T-helper 17 cell (primary cell): ENCODE measurements around the gene IRF4. TPM values are rescaled to one million over a fixed set of nuclear protein-coding genes. Genes with fewer than 3 reads are reported as not detected.
A peak's percentile ranks its signal among the peaks of the same experiment; 100 is the strongest.
"Not testable (repeated sequence)": the region's sequence is repeated elsewhere in the genome, so short reads cannot be mapped to it uniquely, and the experiment has no call there.

Source experiments
- ATAC-seq: fragments of 150-1000 bp; cut with Tn5 transposase; 2 replicates; pipeline ENCODE4 v1.10.0; 2021; ENCODE audit warnings: mild to moderate bottlenecking, moderate library complexity
- DNase-seq, 3 donors: peaks; one replicate each; pipeline versions ENCODE4 v3.0.0 to v3.0.0-alpha.2; 2020 to 2021
- H3K9me3 ChIP-seq: one replicate; pipeline ENCODE4 v1.7.0; 2013; ENCODE audit warnings: low read length, mild to moderate bottlenecking; ENCODE audit not compliant: control insufficient read depth, poor library complexity, severe bottlenecking
- H3K27ac Mint-ChIP-seq: one replicate; pipeline ENCODE4 v1.8.0; 2022; ENCODE audit warnings: mild to moderate bottlenecking, moderate library complexity, mixed read lengths
- H3K27me3 Mint-ChIP-seq: one replicate; pipeline ENCODE4 v1.8.0; 2022; ENCODE audit warnings: mixed read lengths
- H3K36me3 Mint-ChIP-seq: one replicate; pipeline ENCODE4 v1.8.0; 2022; ENCODE audit warnings: low read depth, mixed read lengths
- H3K4me1 Mint-ChIP-seq: one replicate; pipeline ENCODE4 v1.8.0; 2022; ENCODE audit warnings: mild to moderate bottlenecking, mixed read lengths
- H3K4me3 Mint-ChIP-seq: one replicate; pipeline ENCODE4 v1.8.0; 2022; ENCODE audit warnings: mild to moderate bottlenecking, moderate library complexity, mixed read lengths
- total RNA-seq, 4 donors: library from RNA in 2 of 4; stranded (reverse) in 2 of 4; gene quantifications; one replicate each; pipeline ENCODE4 v1.2.3 and lab custom pipeline; 2022 to 2026

IRF4 gene
- total RNA-seq, 2 donors from 2014 or later: 16.6 to 32.8 TPM

- H3K4me3 Mint-ChIP-seq: no peak overlapping the region
- H3K9me3 ChIP-seq: no peaks in the 10 kb centered on the region
- ATAC-seq (no peak), DNase-seq (no peak)
- no peak overlapping the region for H3K27ac Mint-ChIP-seq
- no peaks in the 10 kb centered on the region for H3K4me1 Mint-ChIP-seq
- no peaks in the 10 kb centered on the region for H3K36me3 Mint-ChIP-seq
- H3K27me3 Mint-ChIP-seq: peaks cover 20% of the 10 kb centered on the region
These were observed 16.6 kb upstream of the IRF4 start for GRCh38 chr6:374956-375355.

DNA sequence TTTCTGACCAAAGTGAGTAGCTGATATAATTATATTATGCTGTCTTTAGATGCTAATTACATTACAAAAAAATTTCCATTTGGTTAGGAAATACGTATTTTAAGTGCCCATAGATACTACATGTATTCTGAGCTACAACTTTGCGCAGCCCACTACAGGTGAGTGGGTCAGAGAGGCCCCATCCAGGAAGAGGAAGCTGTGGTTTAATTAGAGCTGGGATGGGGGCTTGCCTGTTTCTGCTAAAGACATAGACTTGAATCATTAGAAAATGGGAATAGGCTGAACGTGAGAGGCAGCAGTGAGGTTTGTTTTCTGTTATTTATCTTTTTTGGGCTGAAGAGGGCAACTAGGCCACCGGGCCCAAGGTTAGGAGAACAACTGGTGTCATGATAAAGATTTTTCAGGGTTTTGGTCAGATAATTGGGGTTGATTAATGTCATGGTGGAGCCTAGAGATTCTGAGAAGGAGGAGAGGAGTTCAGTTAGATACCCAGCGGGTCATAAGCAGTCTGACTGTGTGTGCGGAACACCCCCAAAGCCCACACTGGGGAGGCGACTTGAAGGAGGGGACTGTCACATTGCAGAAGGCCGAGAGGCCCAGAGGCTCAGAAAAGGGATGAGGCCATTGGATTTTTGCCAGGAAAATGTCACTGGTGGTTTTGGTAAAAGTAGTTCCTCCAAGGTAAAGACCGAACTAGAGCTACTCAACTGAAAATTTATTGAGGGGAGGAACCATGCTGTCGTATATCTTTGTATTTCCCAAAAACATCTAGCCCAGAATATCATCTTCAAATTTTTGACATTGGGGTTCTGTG, 14.5 kb upstream of the IRF4 start:
- no peak for ATAC-seq

GRCh38 chr6:377641-378020, 13.9 kb upstream of the IRF4 start:
- not testable (repeated sequence) for H3K4me3 Mint-ChIP-seq, DNase-seq, ATAC-seq, H3K9me3 ChIP-seq, H3K36me3 Mint-ChIP-seq, H3K4me1 Mint-ChIP-seq, H3K27ac Mint-ChIP-seq
- H3K27me3 Mint-ChIP-seq: peaks cover 36% of the 10 kb centered on the region

More for the DNA sequence above, 14.5 kb upstream of the IRF4 start:
- H3K9me3 ChIP-seq: no peaks in the 10 kb centered on the region
- Mint-ChIP-seq H3K4me1 (no peaks in the 10 kb centered on the region), H3K27ac (no peak overlapping the region), H3K4me3 (no peak overlapping the region), H3K27me3 (peaks cover 30% of the 10 kb centered on the region), H3K36me3 (no peaks in the 10 kb centered on the region)
- no peak for DNase-seq

DNA sequence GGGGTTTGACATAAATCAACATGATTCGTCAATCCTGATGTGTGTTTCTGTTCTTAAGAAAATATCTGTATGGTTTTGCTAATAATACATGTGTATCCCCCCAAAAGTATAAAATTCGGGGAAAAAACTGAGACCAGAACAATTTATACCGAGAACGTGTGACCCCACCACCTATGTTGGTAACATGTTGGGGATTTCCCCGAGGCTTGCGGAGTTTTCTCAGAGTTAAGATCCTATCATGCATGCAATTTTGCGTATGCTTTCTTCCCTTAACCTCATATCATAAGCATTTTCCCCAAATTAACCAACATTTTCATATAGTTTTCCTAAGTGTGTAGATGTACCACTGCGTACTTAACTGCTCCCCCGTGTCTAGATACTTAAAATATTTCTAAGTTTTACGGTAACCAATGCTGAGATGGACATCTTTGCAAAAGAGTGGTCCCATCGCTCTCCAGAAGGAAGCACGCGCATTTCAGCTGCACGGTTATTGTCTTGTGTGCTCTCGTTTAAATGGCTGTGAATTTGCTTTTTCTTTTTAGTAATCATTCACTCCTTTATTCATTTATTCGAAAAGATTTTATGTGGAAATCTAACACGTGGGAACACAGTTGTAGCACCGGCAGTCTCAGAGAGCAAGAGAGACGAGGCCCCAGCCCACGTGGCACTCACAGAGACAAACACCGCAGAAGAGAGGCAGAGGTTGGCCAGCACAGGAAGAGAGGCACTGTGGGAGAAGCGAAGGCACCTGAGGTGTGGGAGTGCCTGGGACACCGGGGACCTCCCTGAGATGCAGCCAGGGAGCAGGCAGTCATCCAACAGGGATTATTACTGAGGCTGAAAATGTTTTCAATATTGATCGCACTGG, 13.2 kb upstream of the IRF4 start:
- no peak overlapping the region for H3K4me3 Mint-ChIP-seq
- H3K27ac Mint-ChIP-seq: no peak overlapping the region
- H3K36me3 Mint-ChIP-seq: no peaks in the 10 kb centered on the region
- H3K27me3 Mint-ChIP-seq: peaks cover 41% of the 10 kb centered on the region
- no peak for ATAC-seq
- DNase-seq: no peak
- H3K9me3 ChIP-seq: no peaks in the 10 kb centered on the region
- H3K4me1 Mint-ChIP-seq: no peaks in the 10 kb centered on the region

- ATAC-seq (peak; percentile 12), DNase-seq (no peak)
- Mint-ChIP-seq H3K4me3 (no peak overlapping the region), H3K27ac (no peak overlapping the region), H3K4me1 (peaks cover 4% of the 10 kb centered on the region), H3K27me3 (peaks cover 44% of the 10 kb centered on the region), H3K36me3 (no peaks in the 10 kb centered on the region)
- H3K9me3 ChIP-seq: no peaks in the 10 kb centered on the region
These were observed 12.6 kb upstream of the IRF4 start for GRCh38 chr6:378958-379409.

DNA sequence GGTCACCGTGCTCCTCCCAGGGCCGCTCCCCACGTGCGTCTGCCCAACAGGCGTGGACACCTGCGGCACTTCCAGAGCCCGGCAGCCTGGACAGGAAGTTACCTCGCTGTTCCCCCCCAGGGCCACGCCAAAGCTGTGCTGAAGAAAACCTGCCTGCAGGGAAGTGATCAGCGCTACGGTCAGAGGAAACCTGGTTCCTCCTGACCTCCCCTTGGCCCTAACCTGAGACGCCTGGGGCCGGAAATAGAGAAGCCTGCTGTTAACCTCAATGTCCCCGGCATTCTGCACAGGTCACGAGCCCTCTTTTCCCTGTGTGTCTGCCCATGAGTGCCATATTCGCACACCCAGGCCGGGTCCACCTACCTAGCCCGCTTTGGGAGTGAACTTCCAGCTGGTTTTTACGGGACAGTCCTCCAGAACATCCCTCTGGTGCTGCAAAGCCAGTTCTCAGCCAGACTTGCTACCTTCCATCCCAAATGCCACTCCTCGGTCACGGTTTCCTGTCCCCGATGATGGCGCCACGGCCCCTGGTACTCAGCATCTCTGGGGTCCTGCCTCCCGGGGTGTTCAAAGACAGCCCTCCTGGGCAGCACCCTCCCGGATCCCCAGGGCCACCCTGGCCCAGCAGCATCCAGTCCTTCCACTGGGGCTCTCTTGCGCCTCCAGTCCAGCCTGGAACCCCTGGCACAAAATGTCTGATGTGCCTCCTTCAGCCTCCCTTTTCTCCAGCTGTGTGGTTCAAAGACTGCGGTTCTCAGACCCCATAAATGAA, 12.0 kb upstream of the IRF4 start:
- Mint-ChIP-seq H3K27ac (no peak overlapping the region), H3K4me1 (peaks cover 4% of the 10 kb centered on the region), H3K4me3 (no peak overlapping the region), H3K27me3 (peaks cover 45% of the 10 kb centered on the region), H3K36me3 (no peaks in the 10 kb centered on the region)
- no peak for DNase-seq
- peak; percentile 46 for ATAC-seq
- no peaks in the 10 kb centered on the region for H3K9me3 ChIP-seq

GRCh38 chr6:380234-381218, 11.0 kb upstream of the IRF4 start:
- H3K9me3 ChIP-seq: no peaks in the 10 kb centered on the region
- Mint-ChIP-seq H3K4me3 (no peak overlapping the region), H3K36me3 (no peaks in the 10 kb centered on the region), H3K27ac (no peak overlapping the region), H3K4me1 (peaks cover 4% of the 10 kb centered on the region), H3K27me3 (peaks cover 44% of the 10 kb centered on the region)
- DNase-seq: no peak
- no peak for ATAC-seq

GRCh38 chr6:381742-382461, 9.7 kb upstream of the IRF4 start:
- Mint-ChIP-seq H3K4me3 (no peak overlapping the region), H3K27me3 (peaks cover 46% of the 10 kb centered on the region), H3K4me1 (peaks cover 4% of the 10 kb centered on the region), H3K27ac (no peak overlapping the region), H3K36me3 (no peaks in the 10 kb centered on the region)
- ATAC-seq: no peak
- DNase-seq: no peak
- no peaks in the 10 kb centered on the region for H3K9me3 ChIP-seq

DNA sequence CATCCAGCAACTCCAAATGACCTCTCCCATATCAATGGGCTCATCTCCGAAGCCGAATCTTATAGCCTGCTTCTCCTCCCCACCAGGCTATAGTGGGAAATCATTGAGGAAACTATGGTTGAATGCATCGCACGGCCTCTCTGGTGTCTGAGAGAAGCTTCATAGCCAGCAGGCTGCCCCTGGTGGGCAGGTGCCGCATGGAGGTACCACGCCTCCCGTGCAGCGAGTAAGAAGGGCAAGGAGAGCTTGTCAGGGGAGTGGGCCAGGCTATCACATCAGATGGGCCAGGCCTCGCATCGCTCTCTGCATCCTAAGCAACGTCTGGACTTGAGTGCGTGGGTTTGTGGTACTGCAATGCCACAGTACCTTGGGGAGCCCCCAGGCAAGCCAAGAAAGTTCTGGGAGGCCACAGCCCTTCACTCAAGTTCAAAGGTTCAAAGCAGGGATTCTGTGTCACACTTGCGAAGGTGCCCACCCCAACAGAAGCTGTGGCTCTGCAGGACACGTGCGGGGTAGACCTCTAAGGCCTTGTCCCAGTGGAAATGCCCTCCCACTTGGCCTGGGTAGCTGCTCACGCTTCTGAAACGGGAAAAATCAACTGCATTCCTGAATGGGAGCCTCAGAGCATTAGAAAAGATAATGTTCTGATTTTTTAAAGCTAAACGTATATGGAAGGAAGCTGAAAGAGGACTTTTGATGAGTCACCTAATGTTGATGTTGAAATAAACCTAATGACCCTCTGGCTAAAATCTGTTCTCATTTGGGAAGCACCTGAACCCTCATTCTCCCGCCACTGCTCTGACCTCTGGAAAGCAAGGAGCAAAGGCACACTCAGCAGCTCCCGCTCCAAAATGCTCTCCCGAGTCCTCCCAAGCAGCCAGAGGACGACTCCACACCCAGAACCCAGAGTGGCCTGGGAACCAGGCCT, 8.4 kb upstream of the IRF4 start:
- peaks cover 49% of the 10 kb centered on the region for H3K27me3 Mint-ChIP-seq
- DNase-seq (no peak), ATAC-seq (no peak)
- no peaks in the 10 kb centered on the region for H3K9me3 ChIP-seq
- no peak overlapping the region for H3K4me3 Mint-ChIP-seq
- peaks cover 4% of the 10 kb centered on the region for H3K4me1 Mint-ChIP-seq
- H3K36me3 Mint-ChIP-seq: no peaks in the 10 kb centered on the region
- H3K27ac Mint-ChIP-seq: no peak overlapping the region

DNA sequence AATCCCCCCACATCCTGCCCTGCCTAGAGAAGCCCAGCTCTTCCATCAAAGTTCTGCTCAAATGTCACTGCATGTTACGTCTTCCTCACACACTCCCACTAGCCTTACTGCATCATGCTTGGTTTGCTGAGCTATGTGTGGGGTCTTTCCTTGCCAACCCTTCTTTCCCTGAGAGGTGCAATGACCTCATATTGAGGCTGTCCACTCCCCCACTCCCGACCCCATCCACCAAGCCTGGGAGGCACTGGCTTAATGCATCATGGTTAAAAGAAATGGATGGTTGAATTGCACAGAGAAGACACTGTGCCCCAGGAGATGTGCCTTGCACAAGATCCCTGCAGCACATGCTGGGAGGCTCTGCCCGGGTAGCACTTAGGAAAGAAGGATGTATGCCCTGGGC, 7.7 kb upstream of the IRF4 start:
- Mint-ChIP-seq H3K36me3 (no peaks in the 10 kb centered on the region), H3K4me1 (peaks cover 4% of the 10 kb centered on the region), H3K4me3 (no peak overlapping the region), H3K27ac (no peak overlapping the region), H3K27me3 (peaks cover 50% of the 10 kb centered on the region)
- no peak for DNase-seq
- no peaks in the 10 kb centered on the region for H3K9me3 ChIP-seq
- ATAC-seq: no peak

GRCh38 chr6:384898-385297, 6.7 kb upstream of the IRF4 start:
- peaks cover 56% of the 10 kb centered on the region for H3K27me3 Mint-ChIP-seq
- H3K9me3 ChIP-seq: no peaks in the 10 kb centered on the region
- H3K4me1 Mint-ChIP-seq: peaks cover 10% of the 10 kb centered on the region

More at GRCh38 chr6:384898-385297, 6.7 kb upstream of the IRF4 start:
- Mint-ChIP-seq H3K36me3 (no peaks in the 10 kb centered on the region), H3K27ac (no peak overlapping the region), H3K4me3 (no peak overlapping the region)
- DNase-seq (no peak), ATAC-seq (no peak)
